COLO668 (cell line): ENCODE data around the gene POLN.

ENCODE experiments used
- DNase-seq: peaks from one replicate; lab custom pipeline; 2025; ENCODE audit not compliant: unreplicated experiment; lab: John Stamatoyannopoulos, UW

POLN gene

DNA sequence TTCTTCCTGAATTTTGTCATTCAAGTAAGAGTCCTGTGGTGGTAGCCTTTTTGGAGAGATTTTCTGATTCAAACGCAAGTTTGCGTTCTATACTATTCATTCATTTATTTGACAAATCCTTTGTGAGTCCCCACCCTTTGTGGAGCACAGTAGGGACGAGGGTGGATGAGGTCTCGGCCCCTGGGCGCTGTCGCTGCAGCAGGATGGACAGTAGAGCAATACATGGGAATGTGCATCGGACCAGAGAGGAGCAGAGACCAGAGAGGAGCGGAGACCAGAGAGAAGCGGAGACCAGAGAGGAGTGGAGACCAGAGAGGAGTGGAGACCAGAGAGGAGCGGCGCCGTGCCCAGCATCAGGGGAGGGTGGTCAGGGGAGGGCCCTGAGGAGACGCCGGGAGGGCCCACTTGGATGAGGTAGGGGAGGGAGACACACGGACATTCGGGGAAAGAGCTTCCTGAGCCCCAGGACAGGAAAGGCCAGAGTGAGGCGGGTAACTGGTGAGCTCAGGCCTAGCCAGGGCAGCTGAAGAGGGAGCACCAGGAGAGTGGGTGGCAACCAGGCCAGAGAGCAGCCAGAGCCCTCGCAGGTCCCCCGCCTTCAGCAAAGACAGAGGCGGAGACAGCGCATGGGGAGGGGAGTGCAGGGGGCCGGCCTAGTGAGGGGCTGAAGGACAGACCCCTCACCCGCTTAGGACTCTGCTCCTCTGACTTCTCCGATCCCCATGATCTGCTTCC is 115.4 kb downstream of the POLN start:
- DNase-seq, result peak; percentile 54

DNA sequence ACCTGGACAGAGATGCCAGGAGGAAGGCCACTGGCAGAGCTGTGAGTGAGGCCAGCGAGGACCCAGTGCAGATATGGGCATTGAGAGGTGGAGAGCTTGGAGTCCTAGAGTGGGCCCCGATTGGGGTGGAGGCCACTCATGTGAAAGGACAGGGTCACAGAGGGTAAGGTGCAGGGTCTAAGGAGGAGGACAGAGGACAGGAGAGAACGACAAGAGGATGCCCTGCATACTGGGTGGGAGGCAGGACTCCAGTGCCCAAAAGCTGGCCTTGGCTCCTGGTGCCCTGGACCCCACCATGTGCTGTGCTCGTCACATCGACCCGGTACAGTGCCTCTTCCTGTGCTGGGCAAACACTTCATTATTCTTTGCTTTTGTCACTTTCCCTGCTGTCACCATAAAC is 116.1 kb downstream of the POLN start:
- DNase-seq, result no peak

DNA sequence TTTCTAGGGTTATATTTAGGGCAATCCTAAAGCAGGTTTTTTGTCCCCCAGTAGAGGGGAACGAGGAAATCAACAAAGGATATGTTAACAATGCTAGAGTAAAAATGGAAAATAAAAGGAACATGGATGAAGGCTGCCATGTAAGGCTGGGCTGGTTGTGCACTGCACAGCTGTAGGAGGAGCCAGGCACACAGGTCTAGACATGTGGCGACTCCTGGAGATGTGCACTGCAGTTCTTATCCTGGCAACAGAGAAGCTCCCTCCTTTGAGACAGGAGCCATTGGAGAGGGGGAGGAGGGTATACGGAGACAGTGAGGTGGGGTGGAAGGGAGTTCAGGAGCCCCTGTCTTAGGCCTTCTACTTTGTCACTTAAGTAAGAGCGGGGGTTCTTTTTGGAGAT is 116.9 kb downstream of the POLN start:
- DNase-seq, result no peak

DNA sequence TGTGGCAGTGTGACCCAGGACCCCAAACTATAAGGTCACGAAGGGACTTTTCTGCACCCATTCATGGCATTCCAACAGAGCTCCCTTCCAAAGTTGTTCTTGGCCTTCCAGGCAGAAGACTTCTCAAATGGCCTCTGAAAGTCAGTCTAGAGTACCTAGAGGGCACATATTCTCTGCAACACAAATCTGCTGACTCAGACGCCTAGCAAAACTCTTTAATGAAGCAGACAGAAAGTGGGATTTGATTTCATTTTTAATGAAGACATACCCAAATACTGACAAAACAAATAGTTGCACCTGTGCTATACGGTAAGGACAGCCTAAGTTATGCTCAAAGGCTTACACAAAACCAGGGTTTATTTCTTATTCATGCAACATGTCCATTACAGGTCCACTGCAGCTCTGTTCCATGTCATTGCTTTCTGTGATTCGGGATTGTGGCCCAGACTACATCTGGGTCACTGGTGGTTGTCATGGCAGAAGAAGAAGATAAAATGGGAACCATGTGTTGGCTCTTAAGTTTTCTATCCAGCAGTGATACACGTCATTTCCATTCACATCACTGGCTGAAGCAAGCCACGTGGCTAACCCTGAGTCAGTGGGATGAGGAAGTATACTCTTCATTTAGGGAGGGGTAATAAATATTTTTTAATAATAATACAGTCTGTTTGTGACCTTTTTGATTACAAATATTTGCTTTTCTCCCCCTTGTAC is 125.1 kb downstream of the POLN start:
- no peak for DNase-seq

DNA sequence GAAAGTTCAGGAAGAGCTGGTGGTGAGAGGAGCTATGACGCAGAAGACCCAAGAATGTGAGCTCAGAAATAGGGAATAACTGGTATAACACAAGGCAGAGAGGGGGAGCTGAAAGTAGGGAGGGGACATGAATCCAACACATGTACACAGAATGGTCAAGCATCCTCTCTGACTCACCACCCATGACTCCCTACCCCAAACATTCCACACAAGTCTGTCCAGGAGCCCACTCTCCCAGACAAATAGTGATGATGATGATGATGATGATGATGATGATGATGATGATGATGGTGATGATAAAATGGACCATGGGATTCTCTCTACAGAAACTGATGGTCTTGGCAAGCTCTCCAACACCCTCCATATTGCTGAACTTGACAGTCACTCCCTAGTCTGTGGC is 136.4 kb downstream of the POLN start:
- no peak for DNase-seq

DNA sequence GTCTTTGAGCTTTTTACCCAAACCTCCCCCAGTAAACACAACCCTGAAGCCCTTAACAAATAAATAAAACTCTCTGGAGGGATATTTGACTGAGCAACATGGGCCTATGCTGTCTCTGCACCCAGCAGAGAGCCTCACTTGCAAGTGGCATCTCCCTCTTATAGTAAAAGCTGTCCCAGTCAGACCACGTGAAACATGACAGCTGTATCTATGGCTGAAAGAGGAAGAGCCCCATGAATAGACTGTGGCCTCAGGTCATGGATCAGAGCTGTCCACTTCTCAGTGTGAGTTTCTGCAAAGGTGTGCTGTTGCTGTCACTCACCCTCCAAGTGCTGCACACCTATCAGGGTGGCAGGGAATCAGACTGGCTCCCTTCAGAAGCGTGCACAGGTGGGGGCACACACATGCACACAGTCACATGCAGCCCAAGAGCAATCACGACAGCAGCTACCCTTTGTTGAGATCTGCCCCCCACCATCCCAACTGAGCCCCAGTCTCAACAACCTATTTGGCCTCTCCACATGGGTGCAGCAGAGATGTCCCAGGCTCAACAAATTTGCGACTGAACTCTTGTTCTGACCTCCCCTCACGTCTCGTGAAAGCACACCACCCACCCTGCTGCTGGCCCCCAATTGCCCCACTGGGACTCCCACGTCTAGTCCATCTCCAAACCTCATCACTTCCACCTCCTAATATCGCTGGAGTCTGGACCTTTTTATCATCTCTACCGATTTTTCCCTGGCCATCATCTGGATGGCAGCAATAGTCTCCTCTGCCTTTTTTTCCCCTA is 137.2 kb downstream of the POLN start:
- DNase-seq, result no peak

DNA sequence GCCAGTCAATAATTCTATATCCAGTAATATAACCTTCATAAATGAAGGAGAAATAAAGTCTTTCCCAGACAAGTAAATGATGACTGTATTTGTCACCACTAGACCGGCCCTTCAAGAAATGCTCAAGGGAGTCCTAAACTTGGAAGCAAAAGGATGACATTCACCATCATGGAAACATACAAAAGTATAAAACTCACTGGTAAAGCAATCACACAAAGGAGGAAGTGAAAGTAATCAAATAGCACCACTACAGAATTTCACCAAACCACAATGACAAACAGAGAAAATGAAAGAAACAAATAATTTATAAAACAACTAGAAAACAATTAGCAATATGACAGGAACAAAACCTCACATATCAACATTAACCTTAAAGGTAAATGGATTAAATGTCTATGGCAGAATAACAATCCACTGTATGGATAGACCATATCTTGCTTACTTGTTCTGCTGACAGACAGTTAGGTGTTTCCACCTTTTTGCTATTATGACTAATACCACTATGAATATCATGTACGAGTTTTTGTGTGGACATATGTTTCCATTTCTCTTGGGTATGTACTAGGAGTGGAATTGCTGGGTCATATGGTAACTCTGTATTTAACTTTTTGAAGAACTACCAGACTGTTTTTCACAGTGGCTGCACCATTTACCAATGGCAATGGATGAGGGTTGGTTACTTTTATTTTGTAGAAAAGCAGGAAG is 137.9 kb downstream of the POLN start:
- no peak for DNase-seq

DNA sequence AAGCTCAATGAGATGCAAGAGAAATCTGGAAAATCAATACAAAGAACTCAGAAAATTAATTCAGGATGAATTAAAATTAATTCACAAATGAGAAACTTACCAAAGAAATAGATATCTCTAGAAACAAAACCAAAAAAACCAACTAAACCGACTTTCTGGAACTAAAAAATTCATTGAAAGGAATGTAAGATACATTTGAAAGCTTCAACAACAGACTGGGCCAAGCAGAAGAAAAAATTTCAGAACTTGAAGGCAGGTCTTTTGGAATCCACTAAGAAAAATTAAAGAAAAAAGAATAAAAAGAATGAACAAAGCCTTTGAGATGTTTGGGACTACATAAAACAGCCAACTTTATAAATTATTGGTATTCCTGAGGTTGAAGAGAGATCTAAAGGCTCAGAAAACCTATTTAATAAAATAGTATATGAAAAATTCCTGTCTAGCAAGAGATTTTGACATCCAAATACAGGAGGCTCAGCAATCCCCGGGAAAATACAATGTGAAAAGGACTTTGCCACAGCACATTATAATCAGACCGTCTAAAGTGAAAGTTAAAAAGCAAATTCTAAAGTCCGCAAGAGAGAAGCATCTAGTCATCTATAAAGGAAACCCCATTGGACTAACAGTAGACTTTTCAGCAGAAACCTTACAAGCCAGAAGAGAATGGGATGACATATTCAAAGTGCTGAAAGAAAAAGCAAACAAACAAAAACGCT is 138.6 kb downstream of the POLN start:
- DNase-seq, result no peak

DNA sequence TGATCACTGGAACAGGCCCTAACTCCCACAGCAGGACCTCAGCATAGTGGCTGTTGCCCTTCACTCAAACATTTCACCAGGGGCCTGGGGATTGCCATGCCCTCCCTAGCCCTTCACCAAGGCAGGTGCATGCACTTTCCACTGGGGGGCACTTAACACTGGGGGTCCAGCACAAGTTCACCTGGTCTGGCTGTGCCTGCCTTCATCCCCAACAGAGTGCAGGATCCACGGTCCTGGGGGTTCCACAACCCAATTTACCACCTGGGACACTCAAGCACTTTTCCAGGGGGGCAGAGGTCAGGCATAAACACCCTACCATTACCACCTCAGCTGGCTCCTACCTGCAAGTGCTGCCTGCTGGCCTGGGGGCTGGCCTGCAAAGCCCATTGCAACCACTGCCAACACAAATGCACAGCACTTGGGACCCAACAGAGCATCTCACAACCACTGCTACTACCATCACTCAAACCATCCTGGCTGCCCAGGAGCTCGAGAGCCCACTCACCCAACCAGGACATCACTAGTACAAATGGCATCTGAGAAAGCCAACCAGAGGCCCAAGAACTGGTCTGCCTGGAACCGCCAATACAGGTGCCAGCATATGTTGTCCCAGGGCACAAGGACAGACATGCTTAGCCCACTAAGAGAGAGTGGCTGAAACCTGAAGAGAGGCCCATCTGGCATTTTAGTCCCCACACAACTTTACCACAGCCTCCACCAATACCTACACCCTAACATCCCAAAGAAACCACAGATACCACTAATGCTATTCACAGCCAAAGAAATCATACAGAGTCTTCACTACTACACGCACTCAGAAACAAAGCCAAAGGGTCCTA is 139.7 kb downstream of the POLN start:
- no peak for DNase-seq

DNA sequence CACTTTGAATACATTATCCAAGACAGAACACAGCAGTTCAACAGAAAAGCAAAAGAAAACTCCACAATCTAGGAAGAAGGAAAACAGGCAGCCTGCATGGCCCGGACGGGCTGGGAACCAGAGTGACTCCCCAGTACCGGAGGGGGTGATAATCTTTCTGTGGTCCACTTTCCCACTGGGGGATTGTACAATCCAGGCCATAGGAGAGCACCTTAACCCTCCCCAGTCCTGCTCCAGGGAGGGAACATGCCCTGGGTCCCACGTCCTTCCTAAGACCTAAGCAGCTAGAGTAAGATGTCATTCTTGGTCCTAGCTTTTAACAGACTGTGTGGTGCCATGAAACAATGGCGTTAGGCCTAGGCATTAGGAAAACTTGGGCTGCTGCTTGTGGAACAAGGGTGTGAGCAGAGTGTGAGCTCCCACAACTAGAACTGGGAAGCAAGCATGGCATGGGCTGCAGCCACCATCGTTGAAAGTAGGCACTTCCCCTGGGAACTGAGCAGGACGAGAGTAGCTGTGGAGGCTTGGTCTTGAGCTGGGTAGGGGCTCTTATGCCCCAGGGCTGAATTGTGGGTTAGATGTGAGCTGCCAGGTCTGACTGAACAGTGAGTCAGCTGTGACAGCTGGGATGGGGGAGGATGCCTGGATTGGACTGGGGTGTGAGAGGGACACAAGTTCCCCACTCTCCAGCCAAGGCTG is 140.4 kb downstream of the POLN start:
- no peak for DNase-seq

DNA sequence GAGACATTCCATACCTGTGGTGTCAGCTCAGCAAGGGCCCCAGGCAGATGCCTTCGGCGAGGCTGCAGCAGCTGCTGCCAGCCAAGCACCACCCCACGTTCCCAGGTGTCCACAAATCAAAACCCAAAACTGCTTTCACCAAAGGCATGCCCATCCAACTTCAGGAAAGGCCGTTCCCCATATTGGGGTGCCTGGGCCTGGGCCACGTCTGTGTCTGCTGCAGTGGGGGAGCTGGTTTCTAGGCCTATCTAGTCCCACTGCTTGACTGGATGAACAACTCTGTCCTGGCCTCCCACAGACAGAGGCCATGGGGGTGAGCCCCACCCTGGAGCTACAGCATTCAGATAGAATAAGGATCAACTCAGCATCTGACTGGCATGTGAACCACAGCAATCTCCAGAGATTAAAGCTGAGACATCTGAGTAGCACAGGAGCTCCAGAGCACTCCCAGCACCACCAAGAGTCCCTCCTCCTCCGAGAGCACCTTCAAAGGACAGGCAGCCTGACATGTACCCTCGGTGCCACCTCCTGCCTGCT is 145.8 kb downstream of the POLN start:
- DNase-seq, result no peak

DNA sequence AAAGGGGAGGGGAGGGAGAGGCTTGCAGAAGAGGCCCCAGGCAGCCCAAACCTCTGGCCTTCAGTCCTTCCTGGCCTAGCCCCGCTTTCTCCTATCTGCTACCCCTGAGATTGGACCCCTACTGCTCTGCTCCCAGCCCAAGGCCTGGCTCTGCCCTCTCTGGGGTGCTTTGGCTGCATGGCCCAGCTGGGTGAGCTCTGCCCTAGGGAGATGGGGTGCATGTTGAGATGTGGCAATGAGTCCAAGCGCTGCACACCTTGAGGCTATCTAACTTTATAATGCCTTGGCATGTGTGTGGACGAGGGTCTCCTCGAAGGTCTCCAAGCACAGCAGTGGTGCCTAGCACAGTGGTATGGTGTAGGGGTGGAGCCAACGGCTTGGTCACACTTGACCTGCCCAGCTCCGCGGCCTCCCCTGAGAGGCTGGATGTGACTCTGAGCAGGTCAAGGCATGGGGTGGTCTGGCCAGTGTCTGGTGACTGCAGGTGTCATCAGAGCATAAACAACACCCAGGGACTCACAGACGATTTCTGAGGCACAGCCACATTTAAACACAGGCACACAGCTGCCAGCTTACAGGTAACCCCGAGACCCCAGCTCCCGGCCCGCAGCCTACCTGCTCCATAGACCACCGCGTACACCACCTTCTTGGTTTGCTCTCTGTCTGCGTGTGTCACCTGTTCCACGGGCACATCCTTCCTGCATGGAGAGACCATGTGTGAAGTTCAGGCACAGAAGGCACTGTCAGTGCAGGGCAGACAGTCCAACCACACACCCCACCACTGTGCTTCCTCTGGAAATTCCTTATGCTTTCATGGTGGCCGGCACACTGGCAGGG is 146.5 kb downstream of the POLN start:
- no peak for DNase-seq

DNA sequence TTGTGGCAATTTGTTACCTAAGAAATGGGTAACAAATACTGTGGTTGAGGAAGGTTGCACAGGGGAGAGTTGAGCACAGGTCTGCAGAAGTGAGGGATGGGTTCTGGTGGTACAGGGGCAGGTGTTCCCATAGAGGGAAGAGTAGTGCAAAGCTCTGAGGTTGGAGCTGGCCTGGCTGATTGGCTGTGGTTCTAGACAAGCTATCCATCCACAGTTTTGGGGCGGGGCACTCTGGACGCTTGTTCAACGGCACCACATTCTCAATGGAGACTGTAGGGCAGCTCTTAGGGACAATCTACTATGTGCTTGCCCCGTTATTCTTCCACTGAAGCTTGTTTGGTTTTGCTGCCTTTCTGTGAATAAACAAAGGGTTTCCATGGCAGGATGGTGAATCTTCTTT is 147.4 kb downstream of the POLN start:
- no peak for DNase-seq

DNA sequence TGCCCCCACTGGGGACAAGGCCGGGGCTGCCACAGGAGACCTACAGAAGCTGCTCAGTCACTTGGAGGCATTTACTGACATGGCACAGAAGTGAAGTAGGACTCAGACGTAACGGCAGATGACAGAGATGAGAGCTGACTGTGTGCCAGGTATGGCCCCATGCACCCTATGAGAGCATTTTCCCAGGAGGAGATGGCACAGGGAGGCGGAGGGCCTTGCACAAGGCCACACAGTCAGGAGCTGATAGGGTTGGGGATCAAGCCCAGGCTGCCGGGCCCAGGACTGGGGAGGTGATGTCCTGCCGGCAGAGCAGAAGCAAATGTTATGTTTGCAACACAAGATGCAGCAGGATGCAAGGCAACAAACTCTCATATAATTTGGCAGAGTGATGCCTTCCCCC is 148.7 kb downstream of the POLN start:
- DNase-seq, result no peak

DNA sequence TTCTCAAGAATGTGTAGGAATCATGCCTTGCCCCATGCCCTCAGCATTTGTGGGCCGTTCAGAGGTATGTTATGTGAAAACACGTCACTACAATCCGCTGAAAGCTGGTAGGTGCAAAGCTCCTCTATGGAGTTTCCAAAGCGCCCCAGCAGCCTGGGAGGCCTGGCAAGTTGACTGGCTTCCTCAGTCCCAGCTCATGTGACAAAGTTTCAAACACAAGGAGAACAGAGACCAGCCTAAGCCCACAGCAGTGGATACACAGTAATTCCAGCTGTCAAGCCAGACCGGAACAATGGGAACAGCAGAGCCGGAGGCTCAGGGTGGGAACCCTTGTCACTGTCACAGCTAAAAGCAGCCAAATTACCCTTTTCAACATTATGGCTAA is 149.3 kb downstream of the POLN start:
- DNase-seq, result no peak

DNA sequence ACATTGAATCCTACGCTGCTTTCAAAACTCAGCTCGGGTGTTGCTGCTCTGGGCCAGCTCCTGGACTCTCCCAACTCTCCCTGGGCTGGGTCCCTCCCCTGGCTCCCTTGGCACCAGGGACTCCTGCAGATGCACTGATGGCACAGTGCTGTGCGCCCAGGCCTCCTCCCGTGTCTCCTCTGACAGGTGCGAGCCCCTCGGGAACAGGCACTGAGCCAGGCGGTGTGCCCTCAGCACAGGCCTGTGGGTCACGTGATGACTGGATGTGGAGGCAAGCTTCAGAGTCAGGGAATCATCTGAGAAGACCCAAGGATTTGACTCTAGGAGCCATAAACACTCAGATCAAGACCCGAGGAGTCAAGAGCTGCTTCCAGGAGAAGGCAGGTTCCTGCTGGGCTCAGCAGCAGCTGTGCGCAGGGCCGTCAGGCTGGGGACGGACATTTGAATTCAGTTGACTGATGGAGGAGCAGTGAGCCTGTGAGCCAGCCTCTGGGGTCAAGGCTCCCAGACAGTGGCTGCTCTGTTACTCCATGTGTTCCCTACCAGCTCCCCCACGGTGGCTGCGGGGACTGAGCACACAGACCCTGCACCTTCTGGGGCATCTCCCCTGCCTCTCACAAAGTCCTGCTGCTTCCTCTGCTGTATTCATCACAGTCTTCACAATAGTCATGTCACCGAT is 149.8 kb downstream of the POLN start:
- no peak for DNase-seq

DNA sequence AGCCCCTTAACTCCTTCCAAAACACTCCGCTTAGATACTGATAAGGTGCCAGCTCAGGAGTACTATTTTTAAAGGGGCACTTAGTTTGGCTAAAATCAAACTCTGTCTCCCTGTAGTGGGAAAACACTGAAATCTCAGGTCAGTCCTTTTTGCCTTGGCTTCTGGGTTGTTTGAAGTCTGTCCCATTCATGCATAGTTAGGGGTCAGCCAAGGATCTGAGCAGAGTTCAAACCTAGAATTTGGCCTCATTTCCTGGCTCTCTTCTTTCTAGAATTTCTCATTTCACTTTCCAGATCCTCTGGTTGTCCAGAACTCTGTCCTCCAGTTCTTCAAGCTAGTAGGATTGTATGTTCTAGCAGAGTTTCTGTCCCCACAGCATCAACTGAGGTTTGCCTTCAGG is 151.3 kb downstream of the POLN start:
- no peak for DNase-seq

DNA sequence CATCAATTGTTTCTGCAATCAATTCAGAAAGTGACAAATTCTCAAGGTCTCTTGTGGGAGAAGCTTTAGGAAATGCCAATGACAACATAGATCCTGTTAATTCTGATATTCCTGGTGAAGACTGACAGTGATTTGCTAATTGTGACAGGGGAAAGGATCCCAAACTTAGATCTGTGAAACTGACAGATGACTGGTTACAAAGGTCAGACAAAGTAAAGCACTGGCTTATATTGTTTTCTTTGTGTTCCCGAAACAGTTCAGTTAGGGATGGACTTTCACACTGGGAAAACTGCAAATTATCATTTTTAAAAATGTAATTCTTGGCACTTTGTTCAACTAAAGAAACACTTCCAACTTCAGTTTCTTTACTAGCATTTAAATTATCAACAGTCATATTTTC is 152.7 kb downstream of the POLN start:
- DNase-seq, result no peak
